Heart left ventricle (tissue), 16 donors: ENCODE results near the gene TRPC4. TPM values are rescaled to one million over a fixed set of nuclear protein-coding genes. Genes with fewer than 3 reads are reported as not detected.
A peak's percentile ranks its signal among the peaks of the same experiment; 100 is the strongest.
"Not testable (repeated sequence)": the region's sequence is repeated elsewhere in the genome, so short reads cannot be mapped to it uniquely, and the experiment has no call there.

Experiments used
- ATAC-seq, 4 donors: fragments of 200-7000 bp; cut with Tn5 transposase; one replicate each; pipeline ENCODE4 v1.9.1; 2020 to 2022; ENCODE audit warnings: moderate library complexity in 4 of 4, mild to moderate bottlenecking in 3 of 4, moderate number of reproducible peaks in 1 of 4
- DNase-seq, 5 donors: peaks; one replicate each; pipeline ENCODE4 v3.0.0-alpha.2; 2020
- H3K27ac ChIP-seq, 12 donors: fragments of 200-600 bp; sonication (generic) in 4 of 12; one replicate each; pipeline versions ENCODE4 v1.5.0 to v1.8.0; 2016 to 2022; ENCODE audit warnings: mild to moderate bottlenecking in 2 of 12
- H3K27me3 ChIP-seq, 9 donors: fragments of 200-600 bp; sonication (generic) in 2 of 9; one replicate each; pipeline versions ENCODE4 v1.5.1 to v1.8.0; 2016 to 2022; ENCODE audit warnings: mild to moderate bottlenecking in 3 of 9
- H3K36me3 ChIP-seq, 9 donors: fragments of 200-600 bp; sonication (generic) in 2 of 9; one replicate each; pipeline versions ENCODE4 v1.5.0 to v1.8.0; 2018 to 2022; ENCODE audit warnings: mild to moderate bottlenecking in 2 of 9
- H3K4me1 ChIP-seq, 12 donors: fragments of 200-600 bp; sonication (generic) in 4 of 12; one replicate each; pipeline versions ENCODE4 v1.5.0 to v1.8.0; 2016 to 2022; ENCODE audit warnings: mild to moderate bottlenecking in 3 of 12
- H3K4me3 ChIP-seq, 12 donors: fragments of 200-600 bp; sonication (generic) in 4 of 12; one replicate each; pipeline versions ENCODE4 v1.5.0 to v1.8.0; 2017 to 2022; ENCODE audit warnings: mild to moderate bottlenecking in 9 of 12, moderate library complexity in 4 of 12
- H3K9me3 ChIP-seq, 12 donors: fragments of 200-600 bp; sonication (generic) in 4 of 12; one replicate each; pipeline versions ENCODE4 v1.5.0 to v1.8.0; 2016 to 2022; ENCODE audit warnings: mild to moderate bottlenecking in 1 of 12
- POLR2A ChIP-seq, 2 donors: fragments of 450-650 bp; IDR thresholded peaks; one replicate each; pipeline ENCODE4 v1.6.1; 2017; ENCODE audit warnings: antibody characterized with exemption in 2 of 2, mild to moderate bottlenecking in 2 of 2, moderate library complexity in 2 of 2
- WGBS, 4 donors: extraction: QIAGEN DNeasy Blood & Tissue Kit in 2 of 4; methylation state at CpG; one replicate each; pipeline versions ENCODE4 v1.1.5 to v1.1.7; 2013 to 2018; 5-methylcytosine and 5-hydroxymethylcytosine counted together
- intact Hi-C, 10 donors: fragments of 100-400 bp; cut with DNase I; formaldehyde crosslinking; loops; one replicate each; pipeline versions ENCODE4 v1.11.1 to v1.14.2; 2022
- polyA plus RNA-seq, 2 donors: library from polyadenylated mRNA; stranded (reverse); fragments of 200-250 nt; gene quantifications; one replicate each; pipeline ENCODE4 v1.2.3, GENCODE V29; 2013
- total RNA-seq, 9 donors: library from RNA; depleted of rRNA in 2 of 9; stranded (reverse); fragments of >200 nt in 2 of 9; fragmentation: NEBNext Ultra II Directional in 3 of 9; extraction: Animal tissue kit (Norgen Biotek cat#: 25700) in 3 of 9; gene quantifications; one replicate each; pipeline versions ENCODE4 v1.1.0 to v1.2.4, GENCODE V29; 2016 to 2023
- TF ChIP-seq, protein P1 (sequence below), 12 donors: fragments of 200-600 bp; sonication (generic) in 4 of 12; IDR thresholded peaks; one replicate each; pipeline versions ENCODE4 v1.5.0 to v1.8.0; 2018 to 2022; ENCODE audit warnings: antibody characterized with exemption in 12 of 12, mild to moderate bottlenecking in 5 of 12
- donor health status: ischemic (EF 13 %, LVEDD 7.1; RV severe dilation, severe dysfunction).
- donor health status: healthy with polysubstance abuse.
- donor health status: DM: no; HTN: yes; CAD: no.
- donor health status: DM: no; HTN: no; CAD: no.
- donor health status: ischemic (EF 25% LVEDD 6.9; RV normal size, moderate dysfunction).
- donor health status: ischemic (EF 25% LVEDD 5.7; RV mildly dilated, moderate dysfunction).
- donor health status: healthy.
- donor health status: DM: yes; HTN: yes; CAD: no.
- donor health status: ischemic (EF 35%, LVEDD 5.7; RV mildly dilated, moderate dysfunction).
- donor health status: nonischemic (EF 11% LVEDD 7.7; RV severe dilation, severe dysfunction).
- donor health status: DM: yes; HTN: yes; CAD: no.
- donor health status: PGD.
- donor health status: ischemic (EF 29% LVEDD 5.4; RV normal size, mild dysfunction).
- donor health status: nonischemic (EF 23%, LVEDD 6.1; RV moderate dilation, normal function).

The TRPC4 gene
- total and polyA plus RNA-seq, 11 donors: 0.25 to 2.5 (median 0.79) TPM

GRCh38 chr13:37596805-37597204 is 272.8 kb downstream of the TRPC4 start:
- ATAC-seq (no peak), DNase-seq (no peak)
- intact Hi-C loops: no loop called here
- 47 to 67% (median 60%) methylated on average over 3 of the region's 3 CpGs for WGBS, 4 donors
- Histone ChIP-seq H3K36me3 (no peaks in the 10 kb centered on the region), H3K27me3 (no peaks in the 10 kb centered on the region), H3K4me1 (peaks cover 0 to 25% (median 0%) of the 10 kb centered on the region in 12 donors), H3K4me3 (peak overlapping the region in 6 of 12 donors; percentile 8 to 54 (median 42)), H3K9me3 (no peaks in the 10 kb centered on the region), H3K27ac (no peak overlapping the region)
- TF ChIP-seq POLR2A (IDR thresholded peaks at IDR 0.05): no peak
- TF ChIP-seq, protein P1, sequence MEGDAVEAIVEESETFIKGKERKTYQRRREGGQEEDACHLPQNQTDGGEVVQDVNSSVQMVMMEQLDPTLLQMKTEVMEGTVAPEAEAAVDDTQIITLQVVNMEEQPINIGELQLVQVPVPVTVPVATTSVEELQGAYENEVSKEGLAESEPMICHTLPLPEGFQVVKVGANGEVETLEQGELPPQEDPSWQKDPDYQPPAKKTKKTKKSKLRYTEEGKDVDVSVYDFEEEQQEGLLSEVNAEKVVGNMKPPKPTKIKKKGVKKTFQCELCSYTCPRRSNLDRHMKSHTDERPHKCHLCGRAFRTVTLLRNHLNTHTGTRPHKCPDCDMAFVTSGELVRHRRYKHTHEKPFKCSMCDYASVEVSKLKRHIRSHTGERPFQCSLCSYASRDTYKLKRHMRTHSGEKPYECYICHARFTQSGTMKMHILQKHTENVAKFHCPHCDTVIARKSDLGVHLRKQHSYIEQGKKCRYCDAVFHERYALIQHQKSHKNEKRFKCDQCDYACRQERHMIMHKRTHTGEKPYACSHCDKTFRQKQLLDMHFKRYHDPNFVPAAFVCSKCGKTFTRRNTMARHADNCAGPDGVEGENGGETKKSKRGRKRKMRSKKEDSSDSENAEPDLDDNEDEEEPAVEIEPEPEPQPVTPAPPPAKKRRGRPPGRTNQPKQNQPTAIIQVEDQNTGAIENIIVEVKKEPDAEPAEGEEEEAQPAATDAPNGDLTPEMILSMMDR (IDR thresholded peaks at IDR 0.05): no peak

- no peaks in the 10 kb centered on the region for H3K36me3 ChIP-seq
- no peaks in the 10 kb centered on the region for H3K9me3 ChIP-seq
- DNase-seq (no peak), ATAC-seq (peak in 1 of 4 donors; percentile 49)
- intact Hi-C loops: no loop called here
- H3K27me3 ChIP-seq: no peaks in the 10 kb centered on the region
- H3K27ac ChIP-seq: no peak overlapping the region
- H3K4me1 ChIP-seq: peaks cover 0 to 25% (median 0%) of the 10 kb centered on the region in 12 donors
- TF ChIP-seq, protein P1 (IDR thresholded peaks at IDR 0.05): no peak
- TF ChIP-seq POLR2A (IDR thresholded peaks at IDR 0.05): no peak
- peak overlapping the region in 1 of 12 donors; percentile 17 for H3K4me3 ChIP-seq
Observed at GRCh38 chr13:37595162-37595561, 274.4 kb downstream of the TRPC4 start.

- Histone ChIP-seq H3K4me3 (peak overlapping the region in 1 of 12 donors; percentile 4), H3K27me3 (no peaks in the 10 kb centered on the region), H3K36me3 (no peaks in the 10 kb centered on the region), H3K27ac (no peak overlapping the region), H3K9me3 (no peaks in the 10 kb centered on the region), H3K4me1 (peaks cover 0 to 25% (median 0%) of the 10 kb centered on the region in 12 donors)
- intact Hi-C loops: no loop called here
- WGBS, 4 donors: 50 to 65% (median 54%) methylated on average over 2 of the region's 2 CpGs
- DNase-seq (no peak), ATAC-seq (no peak)
- TF ChIP-seq, protein P1 (IDR thresholded peaks at IDR 0.05): no peak
- TF ChIP-seq POLR2A (IDR thresholded peaks at IDR 0.05): no peak
Observed at GRCh38 chr13:37594550-37594949, 275.0 kb downstream of the TRPC4 start.

DNA sequence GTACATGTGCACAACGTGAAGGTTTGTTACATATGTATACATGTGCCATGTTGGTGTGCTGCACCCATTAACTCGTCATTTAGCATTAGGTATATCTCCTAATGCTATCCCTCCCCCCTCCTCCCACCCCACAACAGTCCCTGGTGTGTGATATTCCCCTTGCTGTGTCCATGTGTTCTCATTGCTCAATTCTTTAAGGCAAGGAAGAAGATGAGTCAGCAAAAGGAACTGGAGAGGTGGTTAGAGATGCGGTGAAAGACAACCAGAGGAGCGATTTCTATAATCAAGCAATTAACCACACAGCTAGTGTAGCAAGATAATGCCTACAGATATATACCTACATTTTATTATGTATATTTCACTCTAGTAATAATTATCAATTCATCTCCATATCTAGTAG is 280.2 kb downstream of the TRPC4 start:
- H3K27ac ChIP-seq, H3K4me3 ChIP-seq, H3K9me3 ChIP-seq, H3K36me3 ChIP-seq, DNase-seq, intact Hi-C loops, ATAC-seq, H3K27me3 ChIP-seq: not testable (repeated sequence)
- WGBS, 4 donors: 86 to 91% (median 89%) methylated on average over 4 of the region's 4 CpGs
- peaks cover 0 to 14% (median 0%) of the 10 kb centered on the region in 12 donors for H3K4me1 ChIP-seq

- DNase-seq: peak in 1 of 5 donors; percentile 18
- ATAC-seq: no peak
- Histone ChIP-seq H3K4me1 (peaks cover 0 to 12% (median 0%) of the 10 kb centered on the region in 12 donors), H3K27me3 (no peaks in the 10 kb centered on the region), H3K4me3 (no peak overlapping the region), H3K27ac (no peak overlapping the region), H3K9me3 (no peaks in the 10 kb centered on the region), H3K36me3 (peaks cover 0 to 10% (median 0%) of the 10 kb centered on the region in 9 donors)
- TF ChIP-seq, protein P1 (IDR thresholded peaks at IDR 0.05): no peak
- no peak for TF ChIP-seq POLR2A (IDR thresholded peaks at IDR 0.05)
- intact Hi-C loops: no loop called here
- 23 to 26% (median 26%) methylated on average over 2 of the region's 2 CpGs for WGBS, 4 donors
Observed at GRCh38 chr13:37587236-37587635, 282.3 kb downstream of the TRPC4 start.
